GM12878 (cell line): ENCODE results near the gene DHX32. TPM values are rescaled to one million over a fixed set of nuclear protein-coding genes. Genes with fewer than 3 reads are reported as not detected.

Source experiments
- ATAC-seq: fragments of 200-7000 bp; cut with Tn5 transposase; 3 replicates; pipeline ENCODE4 v1.9.1; 2020; ENCODE audit warnings: mild to moderate bottlenecking, moderate library complexity
- BruUV-seq: library from RNA; stranded (reverse); fragments of 400-500 nt; replicated peaks from 2 replicates; lab custom pipeline; 2021; lab: Mats Ljungman, UMichigan
- CTCF ChIA-PET: fragments of 300-600 bp; sonication (Branson Sonifier 250); formaldehyde crosslinking; extraction: SDS; loops from one replicate; lab custom pipeline; 2021; ENCODE audit warnings: inconsistent platforms; lab: Yijun Ruan, JAX
- POLR2A ChIA-PET: fragments of 350-600 bp; formaldehyde crosslinking; extraction: SDS; loops from one replicate; lab custom pipeline; 2021; ENCODE audit warnings: inconsistent platforms; lab: Charles Lee
- RAD21 ChIA-PET: fragments of 300-600 bp; sonication (Branson Sonifier 250); formaldehyde crosslinking; loops from one replicate; lab custom pipeline; 2023; ENCODE audit warnings: antibody characterized with exemption; ENCODE audit not compliant: unreplicated experiment; lab: Charles Lee
- SMC1A ChIA-PET: fragments of 300-600 bp; sonication (Branson Sonifier 250); formaldehyde crosslinking; loops from one replicate; lab custom pipeline; 2023; ENCODE audit not compliant: unreplicated experiment, uncharacterized antibody; lab: Charles Lee
- DNase-seq: peaks from one replicate; pipeline ENCODE4 v3.0.0-alpha.2; 2011; ENCODE audit warnings: low read depth, low spot score
- FAIRE-seq: peaks from 3 replicates; lab custom pipeline; 2011; peaks lifted over from hg19 to GRCh38; lab: Jason Lieb, UNC
- H2AFZ ChIP-seq: 2 replicates; pipeline ENCODE4 v1.6.0; 2011; ENCODE audit warnings: low read depth, low read length, control low read depth; ENCODE audit not compliant: control insufficient read depth
- H3K27ac ChIP-seq: 2 replicates; pipeline ENCODE4 v1.5.1; 2011; ENCODE audit warnings: control low read depth; ENCODE audit not compliant: control insufficient read depth, insufficient read depth
- H3K27me3 ChIP-seq, 2 experiments: replicated peaks in 1 of 2; 2 replicates each; pipeline versions ENCODE4 v1.6.0 to v1.6.1; 2011; ENCODE audit warnings: low read length in 1 of 2; ENCODE audit not compliant: control insufficient read depth in 2 of 2, insufficient read depth in 2 of 2
- H3K36me3 ChIP-seq, 2 experiments: 2 replicates each; pipeline ENCODE4 v1.5.1; 2011; ENCODE audit warnings: low read length in 1 of 2; ENCODE audit not compliant: control insufficient read depth in 2 of 2, insufficient read depth in 2 of 2
- H3K4me1 ChIP-seq: 2 replicates; pipeline ENCODE4 v1.6.1; 2011; ENCODE audit warnings: mild to moderate bottlenecking, low read length, moderate library complexity, mixed read lengths; ENCODE audit not compliant: control insufficient read depth, insufficient read depth
- H3K4me2 ChIP-seq: 2 replicates; pipeline ENCODE4 v1.6.0; 2011; ENCODE audit warnings: control low read depth; ENCODE audit not compliant: control insufficient read depth, insufficient read depth
- H3K4me3 ChIP-seq: fragments of 200-600 bp; sonication (generic); 2 replicates; pipeline ENCODE4 v1.5.1; 2016
- H3K79me2 ChIP-seq: 2 replicates; pipeline ENCODE4 v1.6.0; 2011; ENCODE audit warnings: low read length; ENCODE audit not compliant: control insufficient read depth, insufficient read depth
- H3K9ac ChIP-seq: 2 replicates; pipeline ENCODE4 v1.8.0; 2011; ENCODE audit warnings: low read length, control low read depth, mixed read lengths; ENCODE audit not compliant: control insufficient read depth, insufficient read depth
- H3K9me3 ChIP-seq: replicated peaks from 3 replicates; pipeline ENCODE4 v1.5.1; 2011; ENCODE audit warnings: mild to moderate bottlenecking, low read length; ENCODE audit not compliant: control insufficient read depth, insufficient read depth
- H4K20me1 ChIP-seq: 2 replicates; pipeline ENCODE4 v1.6.0; 2011; ENCODE audit not compliant: control insufficient read depth, insufficient read depth
- BCL3 ChIP-seq: IDR thresholded peaks from 2 replicates; pipeline ENCODE4 v1.6.1; 2011; ENCODE audit warnings: borderline replicate concordance, low read depth, mild to moderate bottlenecking, moderate library complexity, low read length; ENCODE audit not compliant: insufficient read depth, poor library complexity, severe bottlenecking
- CBX5 ChIP-seq: sonication (generic); IDR thresholded peaks from 2 replicates; pipeline ENCODE4 v1.6.1; 2016; ENCODE audit warnings: low read depth, moderate library complexity, mild to moderate bottlenecking, inconsistent platforms
- E2F4 ChIP-seq: IDR thresholded peaks from 2 replicates; pipeline ENCODE4 v1.6.1; 2012; ENCODE audit warnings: low read depth, low read length, improper control_type of control experiment
- EGR1 ChIP-seq, 2 experiments: IDR thresholded peaks; 1 replicate in 1 of 2; 2 replicates in 1 of 2; pipeline ENCODE4 v1.6.1; 2011 to 2012; ENCODE audit warnings: low read depth in 2 of 2, low read length in 2 of 2, borderline replicate concordance in 1 of 2, mild to moderate bottlenecking in 1 of 2, moderate library complexity in 1 of 2
- EP300 ChIP-seq, 2 experiments: fragments of 150-350 bp in 1 of 2; IDR thresholded peaks; 2 replicates each; pipeline ENCODE4 v1.6.1; 2011 to 2012; ENCODE audit warnings: low read depth in 2 of 2, low read length in 2 of 2, borderline replicate concordance in 1 of 2, improper control_type of control experiment in 1 of 2, inconsistent platforms in 1 of 2; ENCODE audit not compliant: control insufficient read depth in 1 of 2
- JUND ChIP-seq: IDR thresholded peaks from 2 replicates; pipeline ENCODE4 v1.6.1; 2012; ENCODE audit warnings: low read depth, mild to moderate bottlenecking, low read length, improper control_type of control experiment, moderate library complexity
- RB1 ChIP-seq: fragments of 450-650 bp; formaldehyde crosslinking; IDR thresholded peaks from 2 replicates; pipeline ENCODE4 v1.6.1; 2017; ENCODE audit warnings: mild to moderate bottlenecking, borderline replicate concordance
- WGBS: methylation state at CpG from one replicate; pipeline ENCODE4 v1.1.6; 2016; ENCODE audit warnings: low lambda C conversion rate; ENCODE audit not compliant: insufficient replicate concordance, insufficient coverage; ENCODE audit errors: missing lambda C conversion rate; 5-methylcytosine and 5-hydroxymethylcytosine counted together
- in situ Hi-C: fragments of 300-500 bp; cut with MboI; formaldehyde crosslinking; loops from 9 replicates; pipeline ENCODE4 v1.14.3; 2018; ENCODE audit warnings: mixed read lengths
- intact Hi-C: fragments of 100-400 bp; cut with micrococcal nuclease; formaldehyde crosslinking; loops from one replicate; pipeline ENCODE4 v1.14.2; 2022; ENCODE audit not compliant: unreplicated experiment
- polyA plus RNA-seq, 11 experiments: library from polyadenylated mRNA; depleted of rRNA in 4 of 11; unstranded in 6 of 11; stranded (reverse) in 5 of 11; fragments of >200 nt; fragmentation: Nextera tagmentation in 4 of 11; fragmentation: Illumina TruSeq in 1 of 11; extraction: Ambion mirVana in 4 of 11; extraction: Trizol in 1 of 11; gene quantifications; 1 replicate in 1 of 11; 2 replicates in 10 of 11; pipeline versions ENCODE4 v1.2.1 to v1.2.3, GENCODE V29; 2011 to 2016; ENCODE audit warnings: inconsistent platforms in 2 of 11, missing spikeins in 2 of 11, low read depth in 1 of 11
- total RNA-seq, 4 experiments: library from RNA; depleted of rRNA in 3 of 4; stranded (reverse); fragments of >200 nt in 3 of 4; fragmentation: Illumina TruSeq in 1 of 4; extraction: Trizol in 1 of 4; gene quantifications; 2 replicates each; pipeline versions ENCODE4 v1.2.1 to v1.2.3, GENCODE V29; 2013 to 2021

DHX32 gene
- total and polyA plus RNA-seq, 10 of the 15 experiments (the other 5 are each of a cell fraction or from before 2014, with no cell fraction given) = 5.4 to 21.0 (median 16.0) TPM

- no peak overlapping the region for H3K9ac ChIP-seq
- no peak for DNase-seq
- ChIA-PET SMC1A (no interaction called here), RAD21 (no interaction called here), CTCF (no interaction called here), POLR2A (no interaction called here)
- TF ChIP-seq RB1 = no peak
- TF ChIP-seq CBX5 = no peak
- no peak overlapping the region for H2AFZ ChIP-seq
- no peaks in the 10 kb centered on the region for H3K9me3 ChIP-seq
- no peaks in the 10 kb centered on the region for H4K20me1 ChIP-seq
- H3K36me3 ChIP-seq = peaks cover 2 to 25% of the 10 kb centered on the region in 2 experiments
- intact Hi-C loops (no loop called here), in situ Hi-C loops (no loop called here)
- 100% methylated on average over 3 of the region's 3 CpGs for WGBS
- H3K4me2 ChIP-seq = no peak overlapping the region
- no peaks in the 10 kb centered on the region for H3K27me3 ChIP-seq
- FAIRE-seq = no peak
- BruUV-seq = no TSS peak
- no peak overlapping the region for H3K27ac ChIP-seq
- no peak overlapping the region for H3K4me3 ChIP-seq
- H3K4me1 ChIP-seq = no peaks in the 10 kb centered on the region
- ATAC-seq = no peak
- H3K79me2 ChIP-seq = no peaks in the 10 kb centered on the region
Measured at GRCh38 chr10:125840955-125841354, 40.1 kb downstream of the DHX32 start.

DNA sequence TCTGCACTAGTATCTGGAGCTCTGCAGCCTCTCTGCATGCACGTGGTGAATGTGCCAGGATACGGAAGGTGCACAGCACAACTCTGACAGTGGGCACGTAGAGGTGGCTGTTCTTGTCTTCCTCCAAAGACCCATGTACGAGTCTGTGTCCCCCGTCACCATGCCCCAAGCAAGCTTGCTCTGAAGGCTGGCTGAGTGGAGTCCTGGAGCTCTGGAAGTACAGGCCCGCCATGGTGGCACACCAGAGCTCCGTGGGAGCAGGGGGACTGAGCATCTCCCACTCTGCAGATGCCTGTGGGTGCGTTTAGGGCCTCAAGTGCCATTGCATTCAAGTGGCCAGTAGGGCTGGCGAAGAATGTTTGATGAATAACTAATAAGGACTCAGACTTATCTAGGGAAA lies 40.7 kb downstream of the DHX32 start:
- peaks cover 2 to 28% of the 10 kb centered on the region in 2 experiments for H3K36me3 ChIP-seq
- intact Hi-C loops = no loop called here

More for the DNA sequence above, 40.7 kb downstream of the DHX32 start:
- H3K27ac ChIP-seq = no peak overlapping the region
- H2AFZ ChIP-seq = no peak overlapping the region
- H3K27me3 ChIP-seq = no peaks in the 10 kb centered on the region
- ChIA-PET CTCF (no interaction called here), RAD21 (no interaction called here), SMC1A (no interaction called here), POLR2A (no interaction called here)
- in situ Hi-C loops = no loop called here
- TF ChIP-seq E2F4 (no peak), EP300 (IDR thresholded peaks at IDR 0.05; ENCODE audit: borderline replicate concordance in 1 of 2, control insufficient read depth in 1 of 2, low read depth in 2 of 2, low read length in 2 of 2) (no peak), BCL3 (no peak), EGR1 (IDR thresholded peaks at IDR 0.05; ENCODE audit: borderline replicate concordance in 1 of 2, low read depth in 2 of 2, low read length in 2 of 2) (no peak), JUND (no peak)
- no peak overlapping the region for H3K9ac ChIP-seq
- ATAC-seq (no peak), DNase-seq (no peak), FAIRE-seq (no peak)
- 100% methylated on average over 9 of the region's 9 CpGs for WGBS
- H3K9me3 ChIP-seq = no peaks in the 10 kb centered on the region
- H3K4me3 ChIP-seq = no peak overlapping the region
- H3K4me1 ChIP-seq = no peaks in the 10 kb centered on the region
- no peak overlapping the region for H3K4me2 ChIP-seq
- H3K79me2 ChIP-seq = no peaks in the 10 kb centered on the region
- no TSS peak for BruUV-seq
- H4K20me1 ChIP-seq = no peaks in the 10 kb centered on the region
